HCT116 (cell line): Measurements from ENCODE around the gene NT5C3A. TPM values are rescaled to one million over a fixed set of nuclear protein-coding genes. Genes with fewer than 3 reads are reported as not detected.

Experiments
- ATAC-seq: fragments of 200-7000 bp; cut with Tn5 transposase; 2 replicates; pipeline ENCODE4 v1.9.1; 2020; ENCODE audit warnings: mild to moderate bottlenecking, moderate library complexity
- BruUV-seq: library from RNA; stranded (reverse); fragments of 400-500 nt; replicated peaks from 2 replicates; lab custom pipeline; 2021; lab: Mats Ljungman, UMichigan
- CTCF ChIA-PET: fragments of 300-600 bp; sonication (Branson Sonifier 250); formaldehyde crosslinking; loops from one replicate; lab custom pipeline; 2021; ENCODE audit warnings: antibody characterized with exemption; lab: Charles Lee
- POLR2A ChIA-PET: fragments of 300-600, 350-600 bp; sonication (Branson Sonifier 250); formaldehyde crosslinking; loops from one replicate; lab custom pipeline; 2021; ENCODE audit warnings: antibody characterized with exemption; lab: Charles Lee
- RAD21 ChIA-PET, 2 experiments: fragments of 300-600 bp; sonication (Branson Sonifier 250); formaldehyde crosslinking; loops; one replicate each; lab custom pipeline; 2023; ENCODE audit warnings: low total read pairs in 2 of 2; ENCODE audit not compliant: uncharacterized antibody in 2 of 2, unreplicated experiment in 2 of 2, low non-redundant PET in 1 of 2; lab: Charles Lee
- DNase-seq: peaks from one replicate; pipeline ENCODE4 v3.0.0-alpha.2; 2010; ENCODE audit warnings: low read depth, low spot score
- H2AFZ ChIP-seq: fragments of 200-600 bp; shearing (Covaris generic), sonication (generic); 2 replicates; pipeline ENCODE4 v1.6.1; 2017; ENCODE audit warnings: low read depth, mixed run types, mixed read lengths, antibody characterized with exemption, low read length; ENCODE audit not compliant: poor library complexity, severe bottlenecking
- H3K27ac ChIP-seq: 2 replicates; pipeline ENCODE4 v1.5.1; 2012; ENCODE audit warnings: low read depth, low read length
- H3K27me3 ChIP-seq: fragments of 200-600 bp; sonication (generic); 2 replicates; pipeline ENCODE4 v1.6.1; 2016; ENCODE audit warnings: mixed run types, low read length, mixed read lengths; ENCODE audit not compliant: insufficient read depth
- H3K36me3 ChIP-seq, 2 experiments: fragments of 200-500 bp in 1 of 2; fragments of 200-600 bp in 1 of 2; sonication (Bioruptor generic) in 1 of 2; sonication (generic) in 1 of 2; 2 replicates each; pipeline versions ENCODE4 v1.5.1 to v1.6.1; 2014 to 2016; ENCODE audit warnings: low read length in 2 of 2, inconsistent platforms in 1 of 2, mixed read lengths in 1 of 2, mixed run types in 1 of 2; ENCODE audit not compliant: insufficient read depth in 2 of 2, control insufficient read depth in 1 of 2
- H3K4me1 ChIP-seq, 2 experiments: fragments of 200-600 bp in 1 of 2; sonication (generic) in 1 of 2; 2 replicates each; pipeline versions ENCODE4 v1.5.1 to v1.6.1; 2012 to 2017; ENCODE audit warnings: low read length in 2 of 2, inconsistent platforms in 1 of 2, mild to moderate bottlenecking in 1 of 2, mixed read lengths in 1 of 2, mixed run types in 1 of 2, moderate library complexity in 1 of 2; ENCODE audit not compliant: insufficient read depth in 2 of 2, control insufficient read depth in 1 of 2
- H3K4me2 ChIP-seq: fragments of 200-600 bp; sonication (generic); 2 replicates; pipeline ENCODE4 v1.6.1; 2017; ENCODE audit warnings: mixed run types, low read length, mixed read lengths
- H3K4me3 ChIP-seq, 2 experiments: fragments of 200-600 bp in 1 of 2; sonication (generic) in 1 of 2; replicated peaks in 1 of 2; 2 replicates each; pipeline ENCODE4 v1.5.1; 2011 to 2016; ENCODE audit warnings: low read length in 2 of 2, control low read depth in 1 of 2, low read depth in 1 of 2, mild to moderate bottlenecking in 1 of 2, mixed read lengths in 1 of 2, mixed run types in 1 of 2
- H3K79me2 ChIP-seq: fragments of 200-600 bp; sonication (generic); 2 replicates; pipeline ENCODE4 v1.6.1; 2017; ENCODE audit warnings: mild to moderate bottlenecking, mixed run types, low read length, moderate library complexity, mixed read lengths; ENCODE audit not compliant: insufficient read depth
- H3K9ac ChIP-seq: fragments of 200-600 bp; sonication (generic); 2 replicates; pipeline ENCODE4 v1.6.1; 2016; ENCODE audit warnings: low read length, mixed read lengths
- H3K9me2 ChIP-seq: fragments of 200-600 bp; sonication (generic), shearing (Covaris generic); 2 replicates; pipeline ENCODE4 v1.6.1; 2017; ENCODE audit warnings: mixed run types, mild to moderate bottlenecking, moderate library complexity; ENCODE audit not compliant: insufficient read depth
- H3K9me3 ChIP-seq, 2 experiments: fragments of 200-500 bp in 1 of 2; fragments of 200-600 bp in 1 of 2; sonication (Bioruptor generic) in 1 of 2; sonication (generic) in 1 of 2; 2 replicates each; pipeline ENCODE4 v1.6.1; 2014 to 2017; ENCODE audit warnings: low read length in 2 of 2, mixed read lengths in 2 of 2, inconsistent platforms in 1 of 2, low read depth in 1 of 2, mild to moderate bottlenecking in 1 of 2, mixed run types in 1 of 2, moderate library complexity in 1 of 2; ENCODE audit not compliant: control insufficient read depth in 1 of 2, insufficient read depth in 1 of 2
- H4K20me1 ChIP-seq: fragments of 200-600 bp; sonication (generic), shearing (Covaris generic); 2 replicates; pipeline ENCODE4 v1.6.1; 2017; ENCODE audit warnings: mixed run types, mild to moderate bottlenecking, moderate library complexity; ENCODE audit not compliant: insufficient read depth
- CBX3 ChIP-seq: IDR thresholded peaks from 2 replicates; pipeline ENCODE4 v1.6.1; 2012; ENCODE audit warnings: low read depth
- CEBPB ChIP-seq: IDR thresholded peaks from 2 replicates; pipeline ENCODE4 v1.6.1; 2012; ENCODE audit warnings: low read depth
- EGR1 ChIP-seq: IDR thresholded peaks from 2 replicates; pipeline ENCODE4 v1.6.1; 2012; ENCODE audit warnings: low read depth
- EZH2 ChIP-seq: fragments of 200-600 bp; sonication (generic); IDR thresholded peaks from 2 replicates; pipeline ENCODE4 v1.6.1; 2017; ENCODE audit warnings: antibody characterized with exemption, mixed run types
- EZH2phosphoT487 ChIP-seq: fragments of 200-600 bp; IDR thresholded peaks from 2 replicates; pipeline ENCODE4 v1.6.1; 2018; ENCODE audit warnings: antibody characterized with exemption, borderline replicate concordance
- JUND ChIP-seq: IDR thresholded peaks from 2 replicates; pipeline ENCODE4 v1.6.1; 2012
- MAX ChIP-seq: IDR thresholded peaks from 2 replicates; pipeline ENCODE4 v1.6.1; 2012
- POLR2A ChIP-seq: IDR thresholded peaks from 2 replicates; pipeline ENCODE4 v1.7.0; 2011; ENCODE audit warnings: borderline replicate concordance; ENCODE audit not compliant: insufficient read depth, insufficient read length; ENCODE audit errors: extremely low read depth
- POLR2AphosphoS5 ChIP-seq: IDR thresholded peaks from 2 replicates; pipeline ENCODE4 v1.6.1; 2011; ENCODE audit warnings: mild to moderate bottlenecking, low read depth, low read length, moderate library complexity
- SP1 ChIP-seq: IDR thresholded peaks from 2 replicates; pipeline ENCODE4 v1.6.1; 2012; ENCODE audit warnings: low read depth
- SRF ChIP-seq: IDR thresholded peaks from 2 replicates; pipeline ENCODE4 v1.6.1; 2012; ENCODE audit warnings: low read depth
- TCF7L2 ChIP-seq: IDR thresholded peaks from 2 replicates; pipeline ENCODE4 v1.7.0; 2011; ENCODE audit warnings: borderline replicate concordance, inconsistent platforms; ENCODE audit not compliant: insufficient read depth, insufficient read length; ENCODE audit errors: extremely low read depth
- YY1 ChIP-seq: IDR thresholded peaks from 2 replicates; pipeline ENCODE4 v1.6.1; 2011; ENCODE audit warnings: low read length, low read depth, moderate library complexity, mild to moderate bottlenecking; ENCODE audit not compliant: insufficient replicate concordance; ENCODE audit errors: extremely low read depth
- ZBTB33 ChIP-seq: IDR thresholded peaks from 2 replicates; pipeline ENCODE4 v1.6.1; 2011; ENCODE audit warnings: mild to moderate bottlenecking, low read length, moderate library complexity; ENCODE audit not compliant: insufficient replicate concordance; ENCODE audit errors: extremely low read depth
- ZFX ChIP-seq: fragments of 450-650 bp; IDR thresholded peaks from 2 replicates; pipeline ENCODE4 v1.6.1; 2017
- intact Hi-C: fragments of 100-400 bp; cut with micrococcal nuclease; formaldehyde crosslinking; loops from 2 replicates; pipeline ENCODE4 v1.10.0; 2022
- total RNA-seq: library from RNA; stranded (reverse); gene quantifications from one replicate; pipeline ENCODE4 v1.2.1, GENCODE V29; 2021; ENCODE audit not compliant: unreplicated experiment

Gene NT5C3A
- total RNA-seq, 1 experiment from 2014 or later, result 32.5 TPM

DNA sequence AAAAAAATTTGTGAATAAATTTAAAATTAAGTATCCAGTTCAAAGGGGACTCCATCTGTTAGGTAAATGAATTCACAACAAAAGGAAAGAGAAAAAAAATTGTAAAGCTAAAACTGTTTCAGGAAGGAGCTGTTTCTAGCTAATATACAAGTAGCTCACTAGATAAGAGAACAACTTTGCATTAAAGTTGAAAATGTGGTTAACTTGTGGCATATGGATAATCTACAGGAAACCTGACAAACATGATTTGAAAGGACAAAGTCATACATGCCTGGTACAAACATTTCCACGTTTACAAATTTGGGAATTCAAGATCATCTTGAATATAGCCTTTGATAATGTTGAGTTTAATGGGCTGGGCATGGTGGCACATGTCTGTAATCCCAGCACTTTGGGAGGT is 8.9 kb downstream of the NT5C3A start:
- H3K27ac ChIP-seq, result no peak overlapping the region
- ChIA-PET CTCF (no interaction called here), POLR2A (interaction anchor here (1.2 kb wide), 1 partner anchor 9 kb away, joined by 4 read pairs; the partner anchor contains the start of gene NT5C3A), RAD21 (no interaction called here)
- no TSS peak for BruUV-seq
- peaks cover 98% of the 10 kb centered on the region for H3K79me2 ChIP-seq
- no peak for DNase-seq
- H4K20me1 ChIP-seq, result peaks cover 24% of the 10 kb centered on the region
- H3K9me3 ChIP-seq, result no peaks in the 10 kb centered on the region
- no peak for ATAC-seq
- no peaks in the 10 kb centered on the region for H3K27me3 ChIP-seq
- H3K4me1 ChIP-seq, result peaks cover 0 to 8% of the 10 kb centered on the region in 2 experiments; a peak in 2 of 4 replicates
- H3K4me3 ChIP-seq, result no peak overlapping the region
- H3K36me3 ChIP-seq, result no peaks in the 10 kb centered on the region
- no peaks in the 10 kb centered on the region for H3K9me2 ChIP-seq
- H3K4me2 ChIP-seq, result no peak overlapping the region
- TF ChIP-seq EZH2 (no peak), SRF (no peak), EGR1 (no peak), EZH2phosphoT487 (no peak), TCF7L2 (no peak), POLR2A (no peak), JUND (no peak), SP1 (no peak), ZFX (no peak), CEBPB (no peak), YY1 (no peak), MAX (no peak), POLR2AphosphoS5 (no peak), ZBTB33 (no peak), CBX3 (no peak)
- no peak overlapping the region for H3K9ac ChIP-seq
- no peak overlapping the region for H2AFZ ChIP-seq
- intact Hi-C loops, result no loop called here
